ENCODE data around the gene RFX2. TPM values are rescaled to one million over a fixed set of nuclear protein-coding genes. Genes with fewer than 3 reads are reported as not detected.

RFX2 gene
- total RNA-seq, 4 donors from 2014 or later: 12.6 to 17.3 (median 15.0) TPM

GRCh38 chr19:6125571-6125989 lies 15.3 kb upstream of the RFX2 start:
- Histone ChIP-seq H3K27me3 (no peaks in the 10 kb centered on the region), H3K27ac (no peak overlapping the region), H3K9me3 (peaks cover 0 to 23% (median 3%) of the 10 kb centered on the region in 4 donors), H3K36me3 (no peaks in the 10 kb centered on the region), H3K4me1 (no peaks in the 10 kb centered on the region), H3K4me3 (no peak overlapping the region)
- peak in 1 of 2 donors; percentile 41 for DNase-seq (ENCODE audit: low spot score in 2 of 2)
- TF ChIP-seq CTCF (IDR thresholded peaks at IDR 0.05) (peak; percentile 71 to 87 (median 82)), EP300 (IDR thresholded peaks at IDR 0.05) (peak in 1 of 2 donors; percentile 7), POLR2A (IDR thresholded peaks at IDR 0.05) (no peak)
- WGBS, 2 donors: 35 to 36% methylated on average over 6 of the region's 6 CpGs

DNA sequence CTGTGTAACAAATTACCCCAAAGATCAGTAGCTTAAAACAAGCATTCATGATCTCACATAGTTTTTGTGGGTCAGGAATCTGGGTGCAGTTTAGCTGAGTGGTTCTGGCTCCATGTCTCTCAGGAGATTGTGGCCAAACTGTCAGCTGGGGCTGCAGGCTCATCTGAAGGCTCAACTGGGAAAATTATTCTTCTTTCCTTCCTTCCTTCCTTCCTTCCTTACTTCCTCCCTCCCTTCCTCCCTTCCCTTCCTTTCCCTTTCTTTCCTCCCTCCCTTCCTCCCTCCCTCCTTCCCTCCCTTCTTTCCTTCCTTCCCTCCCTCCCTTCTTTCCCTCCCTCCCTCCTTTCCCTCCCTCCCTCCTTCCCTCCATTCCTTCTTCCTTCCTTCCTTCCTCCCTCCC lies 8.7 kb upstream of the RFX2 start:
- DNase-seq (ENCODE audit: low spot score in 2 of 2): no peak

DNA sequence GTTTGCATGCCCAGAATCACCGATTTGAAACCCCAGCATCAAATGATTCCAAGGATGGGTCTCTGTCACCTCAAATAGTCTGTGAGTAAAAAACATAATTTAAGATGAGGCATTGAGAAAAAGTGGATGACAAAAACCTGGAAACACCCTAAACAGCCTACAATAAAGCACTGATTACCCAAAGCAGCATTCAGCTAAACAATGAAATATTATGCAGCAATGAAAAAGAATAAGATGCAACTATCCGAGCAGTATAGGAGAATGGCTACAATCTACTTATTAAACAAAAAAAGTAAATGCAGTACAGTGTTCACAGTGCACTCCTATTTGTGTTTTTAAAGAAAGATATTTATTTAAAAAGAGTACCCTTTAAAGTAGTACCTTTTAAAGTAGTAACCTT lies 7.7 kb upstream of the RFX2 start:
- Histone ChIP-seq H3K4me3 (no peak overlapping the region), H3K36me3 (no peaks in the 10 kb centered on the region), H3K4me1 (no peaks in the 10 kb centered on the region), H3K9me3 (peaks cover 0 to 11% (median 0%) of the 10 kb centered on the region in 4 donors), H3K27me3 (no peaks in the 10 kb centered on the region), H3K27ac (no peak overlapping the region)
- WGBS, 2 donors: 74 to 80% methylated on average over 2 of the region's 2 CpGs
- DNase-seq (ENCODE audit: low spot score in 2 of 2): no peak
- TF ChIP-seq POLR2A (IDR thresholded peaks at IDR 0.05) (no peak), EP300 (IDR thresholded peaks at IDR 0.05) (no peak), CTCF (IDR thresholded peaks at IDR 0.05) (no peak)

More for the DNA sequence above, 8.7 kb upstream of the RFX2 start:
- Histone ChIP-seq H3K9me3 (peaks cover 0 to 11% (median 0%) of the 10 kb centered on the region in 4 donors), H3K27me3 (no peaks in the 10 kb centered on the region), H3K4me3 (no peak overlapping the region), H3K36me3 (no peaks in the 10 kb centered on the region), H3K27ac (no peak overlapping the region), H3K4me1 (no peaks in the 10 kb centered on the region)
- TF ChIP-seq EP300 (IDR thresholded peaks at IDR 0.05): no peak
- no peak for TF ChIP-seq POLR2A (IDR thresholded peaks at IDR 0.05)
- no peak for TF ChIP-seq CTCF (IDR thresholded peaks at IDR 0.05)

GRCh38 chr19:6117534-6117933 lies 7.2 kb upstream of the RFX2 start:
- TF ChIP-seq POLR2A (IDR thresholded peaks at IDR 0.05) (no peak), CTCF (IDR thresholded peaks at IDR 0.05) (no peak), EP300 (IDR thresholded peaks at IDR 0.05) (no peak)
- no peaks in the 10 kb centered on the region for H3K4me1 ChIP-seq
- no peak for DNase-seq (ENCODE audit: low spot score in 2 of 2)
- no peaks in the 10 kb centered on the region for H3K36me3 ChIP-seq
- no peak overlapping the region for H3K27ac ChIP-seq
- H3K4me3 ChIP-seq: no peak overlapping the region
- no peaks in the 10 kb centered on the region for H3K27me3 ChIP-seq
- peaks cover 0 to 11% (median 0%) of the 10 kb centered on the region in 4 donors for H3K9me3 ChIP-seq

GRCh38 chr19:6116749-6117430 lies 6.6 kb upstream of the RFX2 start:
- Histone ChIP-seq H3K27ac (no peak overlapping the region), H3K36me3 (no peaks in the 10 kb centered on the region), H3K4me1 (no peaks in the 10 kb centered on the region), H3K9me3 (peaks cover 0 to 11% (median 0%) of the 10 kb centered on the region in 4 donors), H3K4me3 (no peak overlapping the region), H3K27me3 (no peaks in the 10 kb centered on the region)
- TF ChIP-seq EP300 (IDR thresholded peaks at IDR 0.05): no peak
- TF ChIP-seq POLR2A (IDR thresholded peaks at IDR 0.05): no peak
- TF ChIP-seq CTCF (IDR thresholded peaks at IDR 0.05): no peak
- DNase-seq (ENCODE audit: low spot score in 2 of 2): no peak
- WGBS, 2 donors: 90 to 93% methylated on average over 4 of the region's 4 CpGs
